NCI-H146 (cell line): ENCODE results near the gene EMILIN2.
"Not testable (repeated sequence)": the region's sequence is repeated elsewhere in the genome, so short reads cannot be mapped to it uniquely, and the experiment has no call there.

Source experiments
- DNase-seq: peaks from one replicate; lab custom pipeline; 2025; lab: John Stamatoyannopoulos, UW

Gene EMILIN2

GRCh38 chr18:2845172-2845571 lies 1.6 kb upstream of the EMILIN2 start:
- DNase-seq: no peak

- no peak for DNase-seq
Observed at GRCh38 chr18:2847317-2848246, 776 bp downstream of the EMILIN2 start.

GRCh38 chr18:2848247-2849246 lies 1.7 kb downstream of the EMILIN2 start:
- DNase-seq: no peak

GRCh38 chr18:2850816-2851215 lies 4.0 kb downstream of the EMILIN2 start:
- no peak for DNase-seq

GRCh38 chr18:2851771-2852170 lies 5.0 kb downstream of the EMILIN2 start:
- DNase-seq: no peak

- not testable (repeated sequence) for DNase-seq
Observed at GRCh38 chr18:2852460-2852859, 5.7 kb downstream of the EMILIN2 start.

GRCh38 chr18:2853173-2853925 lies 6.5 kb downstream of the EMILIN2 start:
- DNase-seq: no peak

GRCh38 chr18:2853926-2854664 lies 7.3 kb downstream of the EMILIN2 start:
- no peak for DNase-seq

GRCh38 chr18:2854875-2855274 lies 8.1 kb downstream of the EMILIN2 start:
- no peak for DNase-seq

- DNase-seq: no peak
Observed at GRCh38 chr18:2855560-2856350, 8.9 kb downstream of the EMILIN2 start.

- DNase-seq: no peak
Observed at GRCh38 chr18:2856547-2857170, 9.9 kb downstream of the EMILIN2 start.

- no peak for DNase-seq
Observed at GRCh38 chr18:2857491-2858131, 10.8 kb downstream of the EMILIN2 start.

- not testable (repeated sequence) for DNase-seq
Observed at GRCh38 chr18:2860397-2860796, 13.6 kb downstream of the EMILIN2 start.

- not testable (repeated sequence) for DNase-seq
Observed at GRCh38 chr18:2863997-2864396, 17.2 kb downstream of the EMILIN2 start.

- DNase-seq: not testable (repeated sequence)
Observed at GRCh38 chr18:2866465-2866864, 19.7 kb downstream of the EMILIN2 start.

GRCh38 chr18:2869207-2869606 lies 22.4 kb downstream of the EMILIN2 start:
- no peak for DNase-seq

GRCh38 chr18:2871111-2871720 lies 24.4 kb downstream of the EMILIN2 start:
- no peak for DNase-seq

GRCh38 chr18:2872095-2872494 lies 25.3 kb downstream of the EMILIN2 start:
- DNase-seq: no peak

GRCh38 chr18:2874765-2875164 lies 28.0 kb downstream of the EMILIN2 start:
- no peak for DNase-seq
